ENCODE data around the gene SLC2A5. TPM values are rescaled to one million over a fixed set of nuclear protein-coding genes. Genes with fewer than 3 reads are reported as not detected.
"Not testable (repeated sequence)": the region's sequence is repeated elsewhere in the genome, so short reads cannot be mapped to it uniquely, and the experiment has no call there.

Gene SLC2A5
- total and polyA plus RNA-seq, 2 of the 4 experiments (the other 2 are of a cell fraction): 0.03 to 0.18 TPM

GRCh38 chr1:8993962-8994675 lies 75.3 kb downstream of the SLC2A5 start:
- H4K8ac ChIP-seq (ENCODE audit: low read depth in 2 of 2, low read length in 2 of 2); H3K4me2 ChIP-seq (ENCODE audit: low read depth, low read length); H2AFZ ChIP-seq (replicated peaks; ENCODE audit: low read length, poor library complexity); H4K91ac ChIP-seq (ENCODE audit: insufficient read depth, low read depth, low read length); H3K4ac ChIP-seq (ENCODE audit: low read depth, low read length); CTCF ChIA-PET; H3K18ac ChIP-seq (ENCODE audit: low read depth, low read length); H3K79me1 ChIP-seq (ENCODE audit: low read depth in 1 of 2, low read length in 2 of 2); H4K20me1 ChIP-seq (ENCODE audit: insufficient read depth, low read length); H3K27me3 ChIP-seq (ENCODE audit: control insufficient read depth, insufficient read depth, low read length); intact Hi-C loops (cut with micrococcal nuclease); H3K9ac ChIP-seq (ENCODE audit: low read depth, low read length); H3K56ac ChIP-seq (ENCODE audit: extremely low read depth, insufficient read depth, low read length); H2AK9ac ChIP-seq (replicated peaks; ENCODE audit: low read depth, low read length, poor library complexity); POLR2A ChIA-PET (ENCODE audit: unreplicated experiment); H3K4me3 ChIP-seq (ENCODE audit: insufficient read depth, low read depth, low read length); H2AK5ac ChIP-seq (ENCODE audit: low read depth, low read length); H3K9me3 ChIP-seq (ENCODE audit: control insufficient read depth, insufficient read depth, low read length); dilution Hi-C loops (cut with HindIII; ENCODE audit: low sequenced_read_pairs, unreplicated experiment); H2BK15ac ChIP-seq (ENCODE audit: low read depth, low read length); H3K23ac ChIP-seq (ENCODE audit: low read depth, low read length); H2BK120ac ChIP-seq (ENCODE audit: low read depth, low read length); H3K4me1 ChIP-seq (ENCODE audit: control insufficient read depth, insufficient read depth, low read length); BruUV-seq (replicated peaks); H3K27ac ChIP-seq (ENCODE audit: insufficient read depth, low read length); in situ Hi-C loops (cut with MboI; ENCODE audit: low sequenced_read_pairs); H3K9me1 ChIP-seq (ENCODE audit: insufficient read depth, low read length); DNase-seq; H3K36me3 ChIP-seq (ENCODE audit: control insufficient read depth, insufficient read depth, low read length); H2BK20ac ChIP-seq (ENCODE audit: low read depth, low read length); H2BK5ac ChIP-seq (ENCODE audit: low read depth, low read length, poor library complexity, severe bottlenecking); H3K14ac ChIP-seq (replicated peaks; ENCODE audit: low read depth, low read length); H4K5ac ChIP-seq (ENCODE audit: low read depth, low read length): not testable (repeated sequence)
- peak; percentile 35; the same call in 1 of the 2 replicates for ATAC-seq (ENCODE audit: low read depth)
- peak; percentile 8; the same call in 1 of the 2 replicates for TF ChIP-seq USF2 (IDR thresholded peaks at IDR 0.05; ENCODE audit: low read depth, low read length)
- WGBS, 2 experiments (ENCODE audit: extremely low coverage in 2 of 2, insufficient read length in 1 of 2): no CpG with 5 or more reads among the region's 13 CpGs
